HG02678 (cell line): ENCODE data around the gene PARP3.

Source experiments
- ATAC-seq: cut with Tn5 transposase; IDR thresholded peaks from one replicate; pipeline ENCODE4 v1.9.1; 2021; ENCODE audit warnings: mild to moderate bottlenecking, moderate library complexity; ENCODE audit not compliant: unreplicated experiment

PARP3 gene

GRCh38 chr3:51933471-51934138 lies 8.6 kb upstream of the PARP3 start:
- no peak for ATAC-seq

DNA sequence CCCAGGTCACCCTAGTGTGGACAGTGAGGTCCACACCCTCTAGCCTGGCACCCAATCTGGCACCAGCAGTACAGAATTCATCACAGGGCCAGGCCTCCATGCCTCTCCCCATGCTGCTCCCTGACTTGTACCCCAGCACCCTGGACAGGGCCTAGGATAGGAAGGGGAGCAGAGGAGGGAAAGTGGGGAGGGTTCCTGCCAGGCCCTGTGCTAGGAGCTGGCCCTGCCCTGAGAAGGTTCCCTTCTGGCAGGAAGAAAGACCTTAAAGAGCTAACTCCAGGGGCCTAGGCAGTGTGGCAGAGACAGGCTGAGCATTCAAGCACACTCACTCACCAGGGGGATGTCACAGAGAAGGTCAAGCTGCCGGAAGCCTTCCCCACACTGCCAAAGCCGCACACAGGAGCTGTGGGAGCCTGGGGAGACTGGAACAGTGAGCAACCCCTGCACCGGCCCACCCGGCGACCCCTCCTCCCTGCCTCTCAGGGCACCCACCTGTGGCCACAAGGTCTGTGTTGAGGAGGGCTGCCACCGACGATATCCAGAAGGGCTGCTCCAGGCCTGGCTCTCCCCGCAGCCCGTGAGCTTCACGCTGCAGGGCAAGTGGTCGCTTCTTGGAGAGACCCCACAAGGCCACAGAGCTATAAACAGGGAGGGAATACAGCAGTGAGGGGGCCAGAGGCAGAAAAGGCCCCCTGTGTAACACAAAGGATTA lies 7.9 kb upstream of the PARP3 start:
- ATAC-seq: no peak

- ATAC-seq: no peak
These were observed 6.9 kb upstream of the PARP3 start for GRCh38 chr3:51934991-51935885.

DNA sequence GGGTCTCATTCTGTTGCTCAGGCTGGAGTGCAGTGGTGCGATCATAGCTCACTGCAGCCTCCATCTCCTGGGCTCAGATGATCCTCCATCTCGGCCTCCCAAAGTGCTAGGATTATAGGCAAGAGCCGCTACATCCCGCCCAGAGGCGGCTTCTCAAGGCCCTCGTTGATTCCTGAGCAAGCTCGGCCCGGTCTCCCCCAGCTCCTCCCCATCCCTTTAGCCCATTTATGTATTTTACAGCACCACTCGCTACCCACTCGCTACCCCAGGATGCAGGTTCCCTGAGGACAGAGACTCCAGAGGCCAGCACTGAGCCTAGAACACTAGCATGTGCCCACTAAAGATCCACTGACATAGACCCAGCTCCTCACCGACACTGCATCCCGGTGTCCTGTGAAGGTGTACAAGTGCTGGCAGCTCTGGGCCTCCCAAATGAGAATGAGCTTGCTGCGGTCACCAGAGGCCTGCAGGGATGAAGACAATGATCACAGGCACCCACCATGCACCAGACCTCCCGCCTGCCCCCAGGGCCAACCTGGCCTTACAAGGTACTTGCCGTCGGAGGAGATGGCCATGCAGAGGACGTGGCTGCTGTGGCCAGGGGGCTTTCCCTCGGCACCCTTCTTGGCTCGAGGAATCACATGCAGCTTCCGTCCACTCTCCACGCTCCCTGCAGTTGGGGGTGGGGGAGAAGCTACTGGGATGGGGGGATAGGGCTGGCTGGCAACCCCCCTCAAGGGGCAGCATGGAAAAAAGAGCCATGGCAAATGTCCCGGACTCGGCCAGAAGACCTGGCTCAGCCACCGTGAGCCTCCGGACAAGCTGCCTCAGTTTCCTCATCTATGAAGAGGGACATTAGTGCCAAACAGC lies 6.0 kb upstream of the PARP3 start:
- no peak for ATAC-seq

DNA sequence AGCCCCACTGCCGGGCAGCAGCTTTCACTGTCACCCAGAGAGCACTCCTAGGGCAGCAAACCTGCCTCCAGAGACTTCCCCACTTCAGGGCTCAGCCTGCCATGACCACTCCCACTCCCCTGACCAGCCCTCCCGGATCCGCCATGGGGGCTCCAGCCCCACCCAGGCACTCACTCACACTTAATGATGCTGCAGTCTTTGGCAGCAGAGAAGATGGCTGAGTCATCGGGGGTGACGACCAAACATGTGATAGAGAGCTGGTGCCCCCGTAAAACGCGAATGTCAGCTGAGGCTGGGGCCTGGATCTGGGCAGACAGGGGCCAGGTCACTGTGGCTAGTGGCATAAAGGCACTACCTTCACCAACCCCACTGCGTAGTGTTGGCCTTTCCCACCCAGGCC lies 5.1 kb upstream of the PARP3 start:
- no peak for ATAC-seq

GRCh38 chr3:51937611-51938450 lies 4.3 kb upstream of the PARP3 start:
- no peak for ATAC-seq

GRCh38 chr3:51938780-51939425 lies 3.3 kb upstream of the PARP3 start:
- no peak for ATAC-seq

- ATAC-seq: no peak
These were observed 1.3 kb upstream of the PARP3 start for GRCh38 chr3:51940648-51941462.

DNA sequence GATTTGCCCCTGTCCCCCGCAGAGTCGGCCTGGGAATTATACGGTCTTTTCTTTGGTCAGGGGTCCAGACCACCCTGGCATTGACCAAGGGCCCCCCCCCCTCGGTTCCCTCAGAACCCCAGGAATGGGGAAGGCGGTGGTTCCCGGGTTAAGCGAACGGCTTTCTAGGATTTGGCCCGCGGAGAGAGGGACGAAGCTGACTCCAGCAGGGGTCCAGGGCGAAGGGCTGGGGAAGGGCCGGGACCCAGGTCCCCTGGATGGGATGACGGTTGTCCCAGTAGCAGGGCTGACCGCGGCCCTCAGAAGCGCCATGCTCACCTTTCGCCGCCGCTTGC lies 733 bp upstream of the PARP3 start:
- ATAC-seq: no peak

GRCh38 chr3:51942603-51943450 lies 664 bp downstream of the PARP3 start:
- ATAC-seq: no peak

GRCh38 chr3:51943451-51944391 lies 1.6 kb downstream of the PARP3 start:
- ATAC-seq: no peak

- ATAC-seq: no peak
These were observed 2.4 kb downstream of the PARP3 start for GRCh38 chr3:51944451-51945021.

DNA sequence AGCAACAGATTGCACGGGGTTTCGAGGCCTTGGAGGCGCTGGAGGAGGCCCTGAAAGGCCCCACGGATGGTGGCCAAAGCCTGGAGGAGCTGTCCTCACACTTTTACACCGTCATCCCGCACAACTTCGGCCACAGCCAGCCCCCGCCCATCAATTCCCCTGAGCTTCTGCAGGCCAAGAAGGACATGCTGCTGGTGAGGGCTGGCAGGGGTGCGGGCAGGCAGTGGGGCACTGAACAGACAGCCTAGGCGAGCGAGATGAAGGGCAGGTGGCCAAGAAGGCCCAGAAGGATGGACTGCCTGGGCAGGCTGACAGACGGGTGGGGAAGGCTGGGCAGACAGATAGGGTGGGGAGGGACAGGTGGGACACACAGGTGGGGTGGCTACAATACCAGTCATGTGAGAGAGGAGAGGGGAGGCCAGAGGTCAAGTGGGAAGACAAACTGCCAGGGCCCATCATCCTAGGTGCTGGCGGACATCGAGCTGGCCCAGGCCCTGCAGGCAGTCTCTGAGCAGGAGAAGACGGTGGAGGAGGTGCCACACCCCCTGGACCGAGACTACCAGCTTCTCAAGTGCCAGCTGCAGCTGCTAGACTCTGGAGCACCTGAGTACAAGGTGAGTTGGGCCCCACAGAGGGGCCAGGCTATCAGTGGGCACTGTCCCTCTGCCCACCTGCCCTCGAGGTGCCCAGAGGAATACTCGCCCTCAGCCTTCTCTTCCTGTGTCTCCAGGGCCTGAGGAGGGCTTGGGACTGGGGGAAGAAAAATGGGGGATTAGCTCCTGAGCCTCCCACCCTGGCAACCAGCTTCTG lies 3.1 kb downstream of the PARP3 start:
- no peak for ATAC-seq

GRCh38 chr3:51945926-51946705 lies 4.0 kb downstream of the PARP3 start:
- ATAC-seq: no peak

DNA sequence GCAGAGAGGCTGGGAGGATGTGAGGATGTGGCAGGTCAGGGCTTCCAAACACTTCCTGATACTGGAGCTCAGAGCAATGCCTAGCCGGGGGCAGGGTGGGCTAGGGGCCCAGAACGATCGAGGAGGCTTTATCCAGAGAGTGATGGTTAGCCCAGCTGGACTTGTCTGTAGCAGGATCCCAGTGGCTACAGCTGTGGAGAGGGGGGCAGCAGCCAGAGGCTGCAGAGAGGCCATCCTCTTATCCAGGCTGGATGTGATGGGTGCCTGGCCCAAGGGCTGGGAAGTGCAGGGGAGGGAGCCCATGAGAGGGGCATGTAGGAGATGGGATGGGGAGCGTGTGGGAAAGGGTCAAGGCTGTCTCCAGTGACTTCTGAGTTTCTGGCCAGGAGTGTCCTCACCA lies 4.6 kb downstream of the PARP3 start:
- ATAC-seq: no peak
